NK-92 treated with Interleukin-12 subunit alpha and Interleukin-12 subunit beta, amount 100 ng/mL, for 24 hours (cell line): ENCODE measurements around the gene ZBTB6.
"Not testable (repeated sequence)": the region's sequence is repeated elsewhere in the genome, so short reads cannot be mapped to it uniquely, and the experiment has no call there.

Experiments
- DNase-seq: peaks from one replicate; lab custom pipeline; 2025; lab: John Stamatoyannopoulos, UW

Gene ZBTB6

GRCh38 chr9:122929796-122930354 lies 16.8 kb upstream of the ZBTB6 start:
- DNase-seq = no peak

GRCh38 chr9:122923947-122924346 lies 10.8 kb upstream of the ZBTB6 start:
- DNase-seq = no peak

- DNase-seq = no peak
Observed at GRCh38 chr9:122922713-122923112, 9.6 kb upstream of the ZBTB6 start.

GRCh38 chr9:122918310-122918709 lies 5.2 kb upstream of the ZBTB6 start:
- DNase-seq = no peak

GRCh38 chr9:122912671-122912963 lies 506 bp downstream of the ZBTB6 start:
- no peak for DNase-seq

GRCh38 chr9:122906122-122906521 lies 7.0 kb downstream of the ZBTB6 start:
- not testable (repeated sequence) for DNase-seq

- peak; percentile 95 for DNase-seq
Observed at GRCh38 chr9:122904823-122905710, 8.1 kb downstream of the ZBTB6 start, which contains the start of gene RC3H2. TSS of gene RC3H2 (minus strand) at chr9:122905359. CDS start at chr9:122897509, 7,850 bp downstream.

GRCh38 chr9:122904466-122904822 lies 8.7 kb downstream of the ZBTB6 start:
- peak; percentile 27 for DNase-seq

- no peak for DNase-seq
Observed at GRCh38 chr9:122900791-122901190, 12.3 kb downstream of the ZBTB6 start.

GRCh38 chr9:122897969-122898368 lies 15.2 kb downstream of the ZBTB6 start:
- DNase-seq = no peak

GRCh38 chr9:122888480-122888879 lies 24.6 kb downstream of the ZBTB6 start:
- DNase-seq = no peak

GRCh38 chr9:122883125-122883524 lies 30.0 kb downstream of the ZBTB6 start:
- DNase-seq = no peak

- no peak for DNase-seq
Observed at GRCh38 chr9:122879443-122879842, 33.7 kb downstream of the ZBTB6 start.

GRCh38 chr9:122875523-122875922 lies 37.6 kb downstream of the ZBTB6 start:
- DNase-seq = no peak

- not testable (repeated sequence) for DNase-seq
Observed at GRCh38 chr9:122867276-122867675, 45.8 kb downstream of the ZBTB6 start.

- no peak for DNase-seq
Observed at GRCh38 chr9:122866079-122866478, 47.0 kb downstream of the ZBTB6 start.

- no peak for DNase-seq
Observed at GRCh38 chr9:122865300-122865699, 47.8 kb downstream of the ZBTB6 start.

GRCh38 chr9:122863407-122863806 lies 49.7 kb downstream of the ZBTB6 start:
- no peak for DNase-seq

GRCh38 chr9:122860319-122861142 lies 52.6 kb downstream of the ZBTB6 start:
- no peak for DNase-seq
